C4-2B (cell line): ENCODE measurements around the gene OR10W1.

Experiments used
- CTCF ChIP-seq: fragments of 450-650 bp; conservative IDR thresholded peaks from 2 replicates; pipeline ENCODE4 v1.5.1; 2017; ENCODE audit warnings: mild to moderate bottlenecking
- ZFX ChIP-seq: fragments of 450-650 bp; IDR thresholded peaks from 2 replicates; pipeline ENCODE4 v1.6.1; 2017

GRCh38 chr11:58289266-58289665, 21.2 kb upstream of the OR10W1 start:
- TF ChIP-seq CTCF (no peak), ZFX (no peak)
